HG03064 (cell line): Measurements from ENCODE around the gene MIER3.
"Not testable (repeated sequence)": the region's sequence is repeated elsewhere in the genome, so short reads cannot be mapped to it uniquely, and the experiment has no call there.

Experiments used
- ATAC-seq: cut with Tn5 transposase; IDR thresholded peaks from one replicate; pipeline ENCODE4 v1.9.1; 2021; ENCODE audit warnings: low read depth; ENCODE audit not compliant: unreplicated experiment

Gene MIER3

GRCh38 chr5:56951946-56952691 is at the start of gene MIER3:
TSS of gene MIER3 (minus strand) at chr5:56952123. CDS start at chr5:56952102, 21 bp downstream.
- peak; percentile 95 for ATAC-seq

- ATAC-seq, result no peak
These were observed 43.7 kb upstream of the MIER3 start for GRCh38 chr5:56995596-56995995.

GRCh38 chr5:56993241-56993640 is 41.3 kb upstream of the MIER3 start:
- ATAC-seq, result no peak

- no peak for ATAC-seq
These were observed 37.8 kb upstream of the MIER3 start for GRCh38 chr5:56989676-56990075.

GRCh38 chr5:56988490-56988889 is 36.6 kb upstream of the MIER3 start:
- ATAC-seq, result no peak

GRCh38 chr5:56987171-56987570 is 35.2 kb upstream of the MIER3 start:
- ATAC-seq, result no peak

- no peak for ATAC-seq
These were observed 34.7 kb upstream of the MIER3 start for GRCh38 chr5:56986626-56986947.

GRCh38 chr5:56985936-56986625 is 34.2 kb upstream of the MIER3 start:
- no peak for ATAC-seq

GRCh38 chr5:56984445-56984844 is 32.5 kb upstream of the MIER3 start:
- no peak for ATAC-seq

GRCh38 chr5:56983593-56984361 is 31.9 kb upstream of the MIER3 start:
- ATAC-seq, result no peak

GRCh38 chr5:56981548-56982315 is 29.8 kb upstream of the MIER3 start:
- ATAC-seq, result no peak

- no peak for ATAC-seq
These were observed 28.0 kb upstream of the MIER3 start for GRCh38 chr5:56979968-56980367.

- ATAC-seq, result not testable (repeated sequence)
These were observed 27.6 kb upstream of the MIER3 start for GRCh38 chr5:56979526-56979925.

- no peak for ATAC-seq
These were observed 25.9 kb upstream of the MIER3 start for GRCh38 chr5:56977822-56978221.

- no peak for ATAC-seq
These were observed 25.1 kb upstream of the MIER3 start for GRCh38 chr5:56977021-56977420.

- no peak for ATAC-seq
These were observed 22.3 kb upstream of the MIER3 start for GRCh38 chr5:56974241-56974640.

GRCh38 chr5:56973473-56973872 is 21.6 kb upstream of the MIER3 start:
- no peak for ATAC-seq

- ATAC-seq, result no peak
These were observed 19.4 kb upstream of the MIER3 start for GRCh38 chr5:56971275-56971674.

GRCh38 chr5:56964173-56964572 is 12.2 kb upstream of the MIER3 start:
- ATAC-seq, result no peak

GRCh38 chr5:56963246-56963645 is 11.3 kb upstream of the MIER3 start:
- no peak for ATAC-seq

- ATAC-seq, result no peak
These were observed 10.4 kb upstream of the MIER3 start for GRCh38 chr5:56962286-56962685.
